Measurements from ENCODE around the gene AP2B1.

GRCh38 chr17:35560703-35561102 lies 26.4 kb upstream of the AP2B1 start, which contains the start of gene SLFN14:
- no peak for TF ChIP-seq CTCF (IDR thresholded peaks at IDR 0.05)
- no peak for TF ChIP-seq EP300 (IDR thresholded peaks at IDR 0.05)
- no peak for TF ChIP-seq POLR2A (IDR thresholded peaks at IDR 0.05)

Measured in stomach (tissue), 4 donors.